ENCODE data around the gene DPP6. TPM values are rescaled to one million over a fixed set of nuclear protein-coding genes. Genes with fewer than 3 reads are reported as not detected.

DPP6 gene
- total and polyA plus RNA-seq, 2 experiments from 2014 or later, result 0.20 to 0.44 TPM

- TF ChIP-seq EZH2phosphoT487 (IDR thresholded peaks at IDR 0.05; ENCODE audit: low read depth, severe bottlenecking, unreplicated experiment) (no peak), EZH2 (IDR thresholded peaks at IDR 0.05; ENCODE audit: borderline replicate concordance) (no peak), CTCF (IDR thresholded peaks at IDR 0.05; ENCODE audit: poor library complexity) (peak; percentile 93)
- Histone ChIP-seq H3K27me3 (no peaks in the 10 kb centered on the region), H3K36me3 (replicated peaks; ENCODE audit: insufficient read depth, low read depth) (no peaks in the 10 kb centered on the region), H2AFZ (no peak overlapping the region), H3K4me3 (no peak overlapping the region), H3K9me2 (replicated peaks; ENCODE audit: insufficient read depth) (no peaks in the 10 kb centered on the region), H3K4me2 (peak overlapping the region; percentile 59), H4K20me1 (ENCODE audit: insufficient read depth, poor library complexity, severe bottlenecking) (no peaks in the 10 kb centered on the region), H3K79me2 (no peaks in the 10 kb centered on the region), H3K9me3 (ENCODE audit: low read depth) (no peaks in the 10 kb centered on the region), H3K4me1 (ENCODE audit: insufficient read depth) (no peaks in the 10 kb centered on the region), H3K27ac (no peak overlapping the region)
- DNase-seq (ENCODE audit: low spot score), result peak; percentile 91
- 38% methylated on average over 37 of the region's 43 CpGs for WGBS (ENCODE audit: low lambda C conversion rate, missing lambda C conversion rate)
These were observed 861.6 kb downstream of the DPP6 start for GRCh38 chr7:154913638-154914307.

GRCh38 chr7:154914308-154914995, 862.3 kb downstream of the DPP6 start:
- Histone ChIP-seq H3K9me3 (ENCODE audit: low read depth) (no peaks in the 10 kb centered on the region), H3K36me3 (replicated peaks; ENCODE audit: insufficient read depth, low read depth) (no peaks in the 10 kb centered on the region), H4K20me1 (ENCODE audit: insufficient read depth, poor library complexity, severe bottlenecking) (no peaks in the 10 kb centered on the region), H3K9me2 (replicated peaks; ENCODE audit: insufficient read depth) (no peaks in the 10 kb centered on the region), H3K79me2 (no peaks in the 10 kb centered on the region), H3K27me3 (no peaks in the 10 kb centered on the region), H3K4me1 (ENCODE audit: insufficient read depth) (no peaks in the 10 kb centered on the region), H3K4me3 (no peak overlapping the region), H3K4me2 (peak overlapping the region; percentile 59), H3K27ac (no peak overlapping the region), H2AFZ (no peak overlapping the region)
- WGBS (ENCODE audit: low lambda C conversion rate, missing lambda C conversion rate), result 89% methylated on average over 35 of the region's 36 CpGs
- TF ChIP-seq EZH2 (IDR thresholded peaks at IDR 0.05; ENCODE audit: borderline replicate concordance) (no peak), CTCF (IDR thresholded peaks at IDR 0.05; ENCODE audit: poor library complexity) (no peak), EZH2phosphoT487 (IDR thresholded peaks at IDR 0.05; ENCODE audit: low read depth, severe bottlenecking, unreplicated experiment) (no peak)
- DNase-seq (ENCODE audit: low spot score), result no peak

- Histone ChIP-seq H3K9me3 (ENCODE audit: low read depth) (no peaks in the 10 kb centered on the region), H2AFZ (no peak overlapping the region), H3K36me3 (replicated peaks; ENCODE audit: insufficient read depth, low read depth) (no peaks in the 10 kb centered on the region), H3K4me3 (no peak overlapping the region), H3K4me2 (no peak overlapping the region), H3K4me1 (ENCODE audit: insufficient read depth) (no peaks in the 10 kb centered on the region), H3K9me2 (replicated peaks; ENCODE audit: insufficient read depth) (no peaks in the 10 kb centered on the region), H4K20me1 (ENCODE audit: insufficient read depth, poor library complexity, severe bottlenecking) (no peaks in the 10 kb centered on the region), H3K79me2 (no peaks in the 10 kb centered on the region), H3K27ac (no peak overlapping the region), H3K27me3 (no peaks in the 10 kb centered on the region)
- WGBS (ENCODE audit: low lambda C conversion rate, missing lambda C conversion rate), result 92% methylated on average over 18 of the region's 18 CpGs
- DNase-seq (ENCODE audit: low spot score), result no peak
- no peak for TF ChIP-seq CTCF (IDR thresholded peaks at IDR 0.05; ENCODE audit: poor library complexity)
- no peak for TF ChIP-seq EZH2 (IDR thresholded peaks at IDR 0.05; ENCODE audit: borderline replicate concordance)
- TF ChIP-seq EZH2phosphoT487 (IDR thresholded peaks at IDR 0.05; ENCODE audit: low read depth, severe bottlenecking, unreplicated experiment), result no peak
These were observed 862.8 kb downstream of the DPP6 start for GRCh38 chr7:154914996-154915380.
